H7 (cell line): Measurements from ENCODE around the gene MAP3K12. TPM values are rescaled to one million over a fixed set of nuclear protein-coding genes. Genes with fewer than 3 reads are reported as not detected.
A peak's percentile ranks its signal among the peaks of the same experiment; 100 is the strongest.

Experiments
- DNase-seq: peaks from one replicate; pipeline ENCODE4 v3.0.0; 2012
- H3K27me3 ChIP-seq: 2 replicates; pipeline ENCODE4 v1.6.0; 2011; ENCODE audit warnings: mild to moderate bottlenecking, low read length; ENCODE audit not compliant: control insufficient read depth, insufficient read depth
- H3K36me3 ChIP-seq: replicated peaks from 2 replicates; pipeline ENCODE4 v1.5.1; 2011; ENCODE audit warnings: low read length; ENCODE audit not compliant: control insufficient read depth, insufficient read depth
- H3K4me3 ChIP-seq: 2 replicates; pipeline ENCODE4 v1.5.1; 2011; ENCODE audit warnings: low read depth, mild to moderate bottlenecking, control low read depth, low read length, moderate library complexity; ENCODE audit not compliant: insufficient read depth
- total RNA-seq: library from RNA; depleted of rRNA; stranded (reverse); fragments of >200 nt; shearing (Covaris generic); gene quantifications from 2 replicates; pipeline ENCODE4 v1.2.3, GENCODE V29; 2014

The MAP3K12 gene
- total RNA-seq, 1 experiment from 2014 or later, result 8.7 TPM

DNA sequence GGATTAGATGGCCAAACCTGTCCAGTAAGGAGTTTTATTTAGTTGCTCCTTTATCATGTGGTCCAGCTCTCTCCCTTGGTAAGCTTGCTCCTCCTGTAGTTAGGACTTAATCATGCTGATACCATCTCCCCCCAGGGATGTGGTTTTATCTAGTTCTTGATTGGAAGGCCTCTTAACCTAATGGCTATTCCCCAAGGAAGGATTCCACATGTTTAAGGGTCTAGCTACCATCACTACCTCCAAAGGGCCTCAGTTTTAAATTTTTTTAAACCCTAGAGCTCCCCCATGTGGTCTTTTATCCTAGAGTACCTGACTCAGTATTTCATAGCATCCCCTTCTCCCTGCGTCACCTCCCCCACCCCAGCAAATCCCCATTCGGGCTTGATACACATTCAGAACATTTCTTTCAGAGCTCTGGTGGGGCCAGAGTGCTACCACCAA is 22.5 kb downstream of the MAP3K12 start:
- DNase-seq, result peak; percentile 76
- no peaks in the 10 kb centered on the region for H3K27me3 ChIP-seq
- H3K4me3 ChIP-seq, result no peak overlapping the region
- H3K36me3 ChIP-seq, result peaks cover 47% of the 10 kb centered on the region

DNA sequence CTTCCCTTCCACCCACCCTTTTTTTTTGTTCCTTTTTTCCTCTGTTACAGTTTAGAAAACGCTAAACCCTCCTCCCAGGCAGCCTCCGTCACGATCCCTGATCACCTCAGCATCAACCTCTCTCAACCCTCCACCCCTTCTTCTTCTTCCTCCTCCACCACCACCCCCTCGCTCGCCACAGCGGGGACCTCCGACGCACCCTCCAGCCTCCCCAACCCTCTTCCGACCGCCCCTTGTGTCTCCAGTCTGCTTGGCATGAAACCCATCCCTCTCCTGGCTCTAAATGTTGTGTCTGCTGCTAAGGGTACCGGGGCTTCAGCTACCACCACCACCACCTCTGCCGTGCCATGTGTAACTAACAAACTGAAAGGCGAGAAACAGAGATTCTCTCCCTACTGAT is 24.4 kb downstream of the MAP3K12 start:
- DNase-seq, result no peak
- Histone ChIP-seq H3K36me3 (peaks cover 49% of the 10 kb centered on the region), H3K27me3 (no peaks in the 10 kb centered on the region)

GRCh38 chr12:53474077-53474476 is 25.2 kb downstream of the MAP3K12 start:
- H3K36me3 ChIP-seq, result peaks cover 51% of the 10 kb centered on the region

More for the DNA sequence above, 24.4 kb downstream of the MAP3K12 start:
- no peak overlapping the region for H3K4me3 ChIP-seq

GRCh38 chr12:53472056-53472582 is 27.1 kb downstream of the MAP3K12 start:
- Histone ChIP-seq H3K4me3 (no peak overlapping the region), H3K36me3 (peaks cover 60% of the 10 kb centered on the region), H3K27me3 (no peaks in the 10 kb centered on the region)
- DNase-seq, result no peak

More at GRCh38 chr12:53474077-53474476, 25.2 kb downstream of the MAP3K12 start:
- no peaks in the 10 kb centered on the region for H3K27me3 ChIP-seq
- no peak for DNase-seq
- H3K4me3 ChIP-seq, result no peak overlapping the region

DNA sequence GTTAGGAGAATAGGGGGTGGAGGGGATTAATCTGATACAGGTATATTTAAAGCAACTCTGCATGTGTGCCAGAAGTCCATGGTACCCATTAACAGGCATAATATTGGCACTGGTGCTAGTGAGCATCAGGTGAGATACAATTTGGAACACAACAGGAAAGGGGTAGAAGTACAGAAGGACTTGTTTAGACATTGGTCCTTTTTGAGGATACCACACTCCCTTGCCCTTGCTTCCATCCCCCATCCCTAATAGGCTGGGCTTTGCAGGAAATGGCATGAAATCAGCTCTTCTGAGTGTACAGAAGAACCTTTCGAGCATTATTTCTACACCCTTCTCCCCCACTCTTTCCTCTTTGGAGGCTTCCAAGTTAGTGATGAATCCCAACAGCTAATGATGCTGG is 31.0 kb downstream of the MAP3K12 start:
- DNase-seq, result no peak
- Histone ChIP-seq H3K27me3 (no peaks in the 10 kb centered on the region), H3K4me3 (no peak overlapping the region), H3K36me3 (peaks cover 65% of the 10 kb centered on the region)

- peaks cover 68% of the 10 kb centered on the region for H3K36me3 ChIP-seq
- no peak for DNase-seq
- no peaks in the 10 kb centered on the region for H3K27me3 ChIP-seq
- no peak overlapping the region for H3K4me3 ChIP-seq
Observed at GRCh38 chr12:53467880-53468279, 31.4 kb downstream of the MAP3K12 start.

DNA sequence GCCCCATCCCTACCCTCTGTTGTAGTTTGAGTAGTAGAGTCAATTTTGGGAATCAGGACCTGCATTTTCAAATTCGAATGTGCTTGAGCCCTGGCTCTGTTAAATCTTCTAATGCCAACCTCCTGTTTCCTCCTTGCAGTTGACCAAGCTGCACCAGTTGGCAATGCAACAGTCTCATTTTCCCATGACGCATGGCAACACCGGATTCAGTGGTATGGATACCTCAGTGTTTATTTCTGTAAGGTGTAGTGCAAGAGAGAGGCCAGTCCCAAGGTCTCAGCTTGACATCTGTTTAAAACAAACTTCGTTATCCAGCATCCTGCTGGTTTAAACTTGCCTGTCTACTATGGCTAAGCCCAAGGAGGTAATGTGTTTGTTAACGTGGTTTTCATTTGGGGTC is 32.2 kb downstream of the MAP3K12 start:
- no peak for DNase-seq
- no peak overlapping the region for H3K4me3 ChIP-seq
- peaks cover 72% of the 10 kb centered on the region for H3K36me3 ChIP-seq
- no peaks in the 10 kb centered on the region for H3K27me3 ChIP-seq

- H3K36me3 ChIP-seq, result peaks cover 71% of the 10 kb centered on the region
- no peaks in the 10 kb centered on the region for H3K27me3 ChIP-seq
- no peak for DNase-seq
- no peak overlapping the region for H3K4me3 ChIP-seq
Observed at GRCh38 chr12:53466640-53467039, 32.6 kb downstream of the MAP3K12 start.

GRCh38 chr12:53465679-53466078 is 33.6 kb downstream of the MAP3K12 start:
- Histone ChIP-seq H3K27me3 (no peaks in the 10 kb centered on the region), H3K4me3 (no peak overlapping the region), H3K36me3 (peaks cover 76% of the 10 kb centered on the region)
- DNase-seq, result no peak

GRCh38 chr12:53464685-53465418 is 34.4 kb downstream of the MAP3K12 start:
- no peak overlapping the region for H3K4me3 ChIP-seq
- H3K36me3 ChIP-seq, result peaks cover 82% of the 10 kb centered on the region
- no peaks in the 10 kb centered on the region for H3K27me3 ChIP-seq
- no peak for DNase-seq

GRCh38 chr12:53463802-53464560 is 35.3 kb downstream of the MAP3K12 start:
- no peaks in the 10 kb centered on the region for H3K27me3 ChIP-seq
- H3K4me3 ChIP-seq, result no peak overlapping the region
- H3K36me3 ChIP-seq, result peaks cover 86% of the 10 kb centered on the region
- DNase-seq, result no peak

DNA sequence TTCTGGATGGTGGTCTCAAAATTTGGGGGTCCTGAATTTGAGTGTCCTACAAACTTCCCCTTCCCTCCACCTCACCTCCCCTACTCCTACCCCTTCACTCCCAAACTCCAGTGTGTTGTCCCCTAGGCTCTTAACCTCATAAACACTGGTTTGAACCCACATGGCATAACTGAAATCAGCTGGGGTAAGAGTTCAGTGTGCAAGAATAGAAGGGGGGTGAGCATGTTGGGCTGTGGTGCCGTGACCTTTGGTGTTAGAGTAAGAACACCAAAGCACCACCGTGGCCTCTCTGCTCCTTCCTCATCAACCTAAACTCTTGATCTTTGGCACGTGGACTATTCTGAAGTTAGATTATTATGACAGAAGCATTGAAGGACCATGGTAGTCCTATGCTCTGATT is 36.3 kb downstream of the MAP3K12 start:
- Histone ChIP-seq H3K27me3 (no peaks in the 10 kb centered on the region), H3K4me3 (no peak overlapping the region), H3K36me3 (peaks cover 85% of the 10 kb centered on the region)
- no peak for DNase-seq

DNA sequence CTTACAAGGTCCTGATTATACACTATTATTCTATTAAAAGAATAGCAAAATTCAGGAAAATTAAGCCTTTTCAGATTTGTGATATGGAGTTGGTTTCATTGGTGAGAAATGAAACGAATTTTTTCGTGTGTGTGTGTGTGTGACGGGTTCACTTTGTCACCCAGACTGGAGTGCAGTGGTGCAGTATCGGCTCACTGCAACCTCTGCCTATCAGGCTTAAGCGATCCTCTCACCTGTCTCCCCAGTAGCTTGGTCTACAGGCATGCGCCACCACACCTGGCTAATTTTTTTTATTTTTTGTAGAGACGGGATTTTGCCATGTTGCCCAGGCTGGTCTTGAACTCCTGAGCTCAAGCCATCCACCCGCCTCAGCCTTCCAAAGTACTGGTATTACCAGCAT is 37.7 kb downstream of the MAP3K12 start:
- Histone ChIP-seq H3K27me3 (no peaks in the 10 kb centered on the region), H3K36me3 (peaks cover 83% of the 10 kb centered on the region), H3K4me3 (no peak overlapping the region)
- DNase-seq, result no peak

DNA sequence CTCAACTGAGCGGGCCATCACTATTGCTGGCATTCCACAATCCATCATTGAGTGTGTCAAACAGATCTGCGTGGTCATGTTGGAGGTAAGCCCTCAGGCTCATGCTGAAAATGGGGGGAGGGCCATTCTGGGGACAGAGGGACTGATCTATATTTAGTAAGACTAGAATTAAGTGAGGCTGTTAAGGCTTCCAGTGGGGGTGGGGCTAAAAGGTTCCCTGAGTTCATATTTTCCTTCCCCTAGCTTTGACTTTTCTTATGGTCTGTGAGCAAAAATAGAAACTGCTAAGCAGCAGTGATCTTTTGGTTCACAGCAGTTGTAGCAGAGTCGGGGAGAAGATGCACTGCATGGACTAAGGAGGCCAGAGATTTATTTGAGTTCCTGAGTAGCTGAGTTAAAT is 38.2 kb downstream of the MAP3K12 start:
- H3K4me3 ChIP-seq, result no peak overlapping the region

GRCh38 chr12:53459097-53459496 is 40.2 kb downstream of the MAP3K12 start:
- Histone ChIP-seq H3K27me3 (no peaks in the 10 kb centered on the region), H3K4me3 (no peak overlapping the region), H3K36me3 (peaks cover 83% of the 10 kb centered on the region)
- DNase-seq, result no peak

More for the DNA sequence above, 38.2 kb downstream of the MAP3K12 start:
- H3K27me3 ChIP-seq, result no peaks in the 10 kb centered on the region
- DNase-seq, result no peak
- peaks cover 81% of the 10 kb centered on the region for H3K36me3 ChIP-seq
